H9 (cell line): Measurements from ENCODE around the gene ARAF. TPM values are rescaled to one million over a fixed set of nuclear protein-coding genes. Genes with fewer than 3 reads are reported as not detected.

Experiments
- DNase-seq: peaks from one replicate; pipeline ENCODE4 v3.0.0-alpha.2; 2017
- H2AFZ ChIP-seq: one replicate; pipeline ENCODE4 v1.6.1; 2013; ENCODE audit warnings: mild to moderate bottlenecking, low read length, control low read depth, moderate library complexity
- H2AK5ac ChIP-seq: 2 replicates; pipeline ENCODE4 v1.6.1; 2013; ENCODE audit warnings: low read length, control low read depth, mixed read lengths; ENCODE audit not compliant: insufficient read length
- H2BK120ac ChIP-seq: one replicate; pipeline ENCODE4 v1.6.1; 2013; ENCODE audit warnings: low read depth, mild to moderate bottlenecking, low read length, control low read depth, inconsistent platforms; ENCODE audit not compliant: poor library complexity, severe bottlenecking
- H2BK12ac ChIP-seq: 2 replicates; pipeline ENCODE4 v1.6.1; 2013; ENCODE audit warnings: low read length, control low read depth, mixed read lengths, low read depth; ENCODE audit not compliant: insufficient read length
- H2BK15ac ChIP-seq: 2 replicates; pipeline ENCODE4 v1.6.1; 2013; ENCODE audit warnings: low read depth, low read length, control low read depth
- H2BK20ac ChIP-seq: one replicate; pipeline ENCODE4 v1.6.1; 2013; ENCODE audit warnings: low read depth, mild to moderate bottlenecking, low read length, control low read depth, inconsistent platforms; ENCODE audit not compliant: poor library complexity, severe bottlenecking
- H2BK5ac ChIP-seq: 2 replicates; pipeline ENCODE4 v1.6.1; 2013; ENCODE audit warnings: low read length, control low read depth, mixed read lengths; ENCODE audit not compliant: insufficient read length
- H3K14ac ChIP-seq: 2 replicates; pipeline ENCODE4 v1.6.1; 2013; ENCODE audit warnings: low read length, control low read depth; ENCODE audit not compliant: insufficient read depth
- H3K18ac ChIP-seq: 2 replicates; pipeline ENCODE4 v1.6.1; 2013; ENCODE audit warnings: low read depth, mild to moderate bottlenecking, mixed read lengths, low read length, control low read depth; ENCODE audit not compliant: insufficient read length
- H3K23ac ChIP-seq: 2 replicates; pipeline ENCODE4 v1.6.1; 2013; ENCODE audit warnings: low read length, control low read depth, mixed read lengths, low read depth; ENCODE audit not compliant: insufficient read length
- H3K23me2 ChIP-seq: 2 replicates; pipeline ENCODE4 v1.6.1; 2013; ENCODE audit warnings: low read depth, mild to moderate bottlenecking, mixed read lengths, low read length, control low read depth; ENCODE audit not compliant: insufficient read length, poor library complexity, severe bottlenecking
- H3K27ac ChIP-seq: 2 replicates; pipeline ENCODE4 v1.5.1; 2013; ENCODE audit warnings: low read length, control low read depth, mixed read lengths, low read depth; ENCODE audit not compliant: insufficient read length
- H3K27me3 ChIP-seq: 2 replicates; pipeline ENCODE4 v1.6.1; 2013; ENCODE audit warnings: low read length, control low read depth, inconsistent platforms; ENCODE audit not compliant: insufficient read depth
- H3K4ac ChIP-seq: 2 replicates; pipeline ENCODE4 v1.6.1; 2013; ENCODE audit warnings: low read depth, mild to moderate bottlenecking, control low read depth, inconsistent platforms, low read length, moderate library complexity
- H3K4me1 ChIP-seq: 2 replicates; pipeline ENCODE4 v1.6.1; 2013; ENCODE audit warnings: low read length, control low read depth, inconsistent platforms; ENCODE audit not compliant: insufficient read depth
- H3K4me2 ChIP-seq: 2 replicates; pipeline ENCODE4 v1.6.1; 2013; ENCODE audit warnings: low read length, control low read depth, mixed read lengths; ENCODE audit not compliant: insufficient read length, insufficient read depth
- H3K56ac ChIP-seq: 2 replicates; pipeline ENCODE4 v1.6.1; 2013; ENCODE audit warnings: low read depth, mild to moderate bottlenecking, mixed read lengths, low read length, control low read depth; ENCODE audit not compliant: insufficient read length
- H3K79me1 ChIP-seq: 2 replicates; pipeline ENCODE4 v1.6.1; 2013; ENCODE audit warnings: low read depth, mild to moderate bottlenecking, moderate library complexity, low read length, control low read depth, inconsistent platforms; ENCODE audit not compliant: insufficient read depth, poor library complexity, severe bottlenecking
- H3K79me2 ChIP-seq: 2 replicates; pipeline ENCODE4 v1.6.1; 2013; ENCODE audit warnings: low read length, control low read depth, inconsistent platforms; ENCODE audit not compliant: insufficient read depth
- H3K9ac ChIP-seq: 2 replicates; pipeline ENCODE4 v1.6.1; 2013; ENCODE audit warnings: low read length, control low read depth, mixed read lengths; ENCODE audit not compliant: insufficient read length; ENCODE audit errors: extremely low read depth
- H3K9me3 ChIP-seq: one replicate; pipeline ENCODE4 v1.6.1; 2013; ENCODE audit warnings: low read depth, low read length, inconsistent platforms; ENCODE audit not compliant: control insufficient read depth
- H3T11ph ChIP-seq: one replicate; pipeline ENCODE4 v1.6.1; 2013; ENCODE audit warnings: mild to moderate bottlenecking, low read length, control low read depth, inconsistent platforms
- H4K20me1 ChIP-seq: one replicate; pipeline ENCODE4 v1.6.1; 2013; ENCODE audit not compliant: control insufficient read depth, insufficient read length, insufficient read depth
- H4K5ac ChIP-seq: 2 replicates; pipeline ENCODE4 v1.6.1; 2013; ENCODE audit warnings: low read depth, mild to moderate bottlenecking, mixed read lengths, low read length, control low read depth; ENCODE audit not compliant: insufficient read length
- H4K8ac ChIP-seq: replicated peaks from 2 replicates; pipeline ENCODE4 v1.6.1; 2013; ENCODE audit warnings: low read length, control low read depth, mixed read lengths, low read depth; ENCODE audit not compliant: insufficient read length
- H4K91ac ChIP-seq: 2 replicates; pipeline ENCODE4 v1.6.1; 2013; ENCODE audit warnings: low read depth, mild to moderate bottlenecking, moderate library complexity, mixed read lengths, low read length, control low read depth; ENCODE audit not compliant: insufficient read length
- H3K27ac Mint-ChIP-seq, 3 experiments: 2 replicates in 2 of 3; 3 replicates in 1 of 3; pipeline ENCODE4 v1.8.0; 2020 to 2021; ENCODE audit warnings: mixed read lengths in 3 of 3, mild to moderate bottlenecking in 1 of 3, moderate library complexity in 1 of 3
- H3K27me3 Mint-ChIP-seq: 2 replicates; pipeline ENCODE4 v1.8.0; 2021; ENCODE audit warnings: low read depth, mild to moderate bottlenecking, moderate library complexity, mixed read lengths
- H3K36me3 Mint-ChIP-seq, 3 experiments: 2 replicates in 2 of 3; 3 replicates in 1 of 3; pipeline ENCODE4 v1.8.0; 2020 to 2021; ENCODE audit warnings: low read depth in 3 of 3, mixed read lengths in 3 of 3; ENCODE audit not compliant: insufficient read depth in 1 of 3
- H3K4me1 Mint-ChIP-seq, 2 experiments: 2 replicates each; pipeline ENCODE4 v1.8.0; 2020; ENCODE audit warnings: mixed read lengths in 2 of 2
- H3K4me3 Mint-ChIP-seq, 2 experiments: 2 replicates in 1 of 2; 3 replicates in 1 of 2; pipeline ENCODE4 v1.8.0; 2020 to 2021; ENCODE audit warnings: mild to moderate bottlenecking in 2 of 2, mixed read lengths in 2 of 2, moderate library complexity in 1 of 2
- H3K9me3 Mint-ChIP-seq, 2 experiments: 2 replicates in 1 of 2; 3 replicates in 1 of 2; pipeline ENCODE4 v1.8.0; 2020; ENCODE audit warnings: mild to moderate bottlenecking in 2 of 2, mixed read lengths in 2 of 2, moderate library complexity in 1 of 2
- WGBS: extraction: QIAGEN DNeasy Blood & Tissue Kit; methylation state at CpG from one replicate; pipeline ENCODE4 v1.1.7; 2013; ENCODE audit warnings: missing lambda C conversion rate, low lambda C conversion rate, mixed read lengths; ENCODE audit not compliant: insufficient read length; ENCODE audit errors: extremely low coverage; 5-methylcytosine and 5-hydroxymethylcytosine counted together
- total RNA-seq: library from RNA; stranded (reverse); gene quantifications from 2 replicates; pipeline ENCODE4 v1.2.1, GENCODE V29; 2021
- TF ChIP-seq, protein P1 (sequence below): fragments of 200-600 bp; sonication (generic); conservative IDR thresholded peaks from 3 replicates; pipeline ENCODE4 v1.8.0; 2021; ENCODE audit warnings: antibody characterized with exemption, mild to moderate bottlenecking

ARAF gene
- total RNA-seq, 1 experiment from 2014 or later = 48.1 TPM

GRCh38 chrX:47577901-47578300 is 16.9 kb downstream of the ARAF start:
- WGBS = no CpG with 5 or more reads among the region's 3 CpGs
- H3K27ac Mint-ChIP-seq = no peak overlapping the region; a peak in 1 of 7 replicates
- peaks cover 1% of the 10 kb centered on the region; the same call in 1 of the 2 replicates for H3K4me1 ChIP-seq

More at GRCh38 chrX:47577901-47578300, 16.9 kb downstream of the ARAF start:
- Histone ChIP-seq H4K8ac (no peak overlapping the region), H3K27me3 (no peaks in the 10 kb centered on the region), H4K20me1 (no peaks in the 10 kb centered on the region), H3K18ac (no peak overlapping the region), H3K9ac (no peak overlapping the region), H3K79me2 (no peaks in the 10 kb centered on the region), H3K27ac (no peak overlapping the region), H3T11ph (no peak overlapping the region), H2BK20ac (no peak overlapping the region), H4K91ac (no peak overlapping the region), H2BK120ac (no peak overlapping the region), H3K4ac (no peak overlapping the region), H3K56ac (no peak overlapping the region), H3K23ac (no peak overlapping the region), H3K9me3 (peaks cover 16% of the 10 kb centered on the region), H2AFZ (no peak overlapping the region), H2BK12ac (no peak overlapping the region), H2AK5ac (no peak overlapping the region), H2BK15ac (no peak overlapping the region), H3K4me2 (no peak overlapping the region), H3K79me1 (no peaks in the 10 kb centered on the region), H3K14ac (no peak overlapping the region), H3K23me2 (peaks cover 4% of the 10 kb centered on the region), H2BK5ac (no peak overlapping the region), H4K5ac (no peak overlapping the region)
- TF ChIP-seq, protein P1, sequence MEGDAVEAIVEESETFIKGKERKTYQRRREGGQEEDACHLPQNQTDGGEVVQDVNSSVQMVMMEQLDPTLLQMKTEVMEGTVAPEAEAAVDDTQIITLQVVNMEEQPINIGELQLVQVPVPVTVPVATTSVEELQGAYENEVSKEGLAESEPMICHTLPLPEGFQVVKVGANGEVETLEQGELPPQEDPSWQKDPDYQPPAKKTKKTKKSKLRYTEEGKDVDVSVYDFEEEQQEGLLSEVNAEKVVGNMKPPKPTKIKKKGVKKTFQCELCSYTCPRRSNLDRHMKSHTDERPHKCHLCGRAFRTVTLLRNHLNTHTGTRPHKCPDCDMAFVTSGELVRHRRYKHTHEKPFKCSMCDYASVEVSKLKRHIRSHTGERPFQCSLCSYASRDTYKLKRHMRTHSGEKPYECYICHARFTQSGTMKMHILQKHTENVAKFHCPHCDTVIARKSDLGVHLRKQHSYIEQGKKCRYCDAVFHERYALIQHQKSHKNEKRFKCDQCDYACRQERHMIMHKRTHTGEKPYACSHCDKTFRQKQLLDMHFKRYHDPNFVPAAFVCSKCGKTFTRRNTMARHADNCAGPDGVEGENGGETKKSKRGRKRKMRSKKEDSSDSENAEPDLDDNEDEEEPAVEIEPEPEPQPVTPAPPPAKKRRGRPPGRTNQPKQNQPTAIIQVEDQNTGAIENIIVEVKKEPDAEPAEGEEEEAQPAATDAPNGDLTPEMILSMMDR = no peak
- DNase-seq = no peak
- Mint-ChIP-seq H3K9me3 (peaks cover 69 to 82% of the 10 kb centered on the region in 2 experiments), H3K27me3 (no peaks in the 10 kb centered on the region), H3K4me3 (no peak overlapping the region; a peak in 1 of 5 replicates), H3K36me3 (peaks cover 3 to 12% (median 7%) of the 10 kb centered on the region in 3 experiments; a peak in 5 of 7 replicates), H3K4me1 (peaks cover 14 to 31% of the 10 kb centered on the region in 2 experiments)
